Liver (tissue), 9 donors: Measurements from ENCODE around the gene SMCO4. TPM values are rescaled to one million over a fixed set of nuclear protein-coding genes. Genes with fewer than 3 reads are reported as not detected.

Experiments used
- DNase-seq: peaks from one replicate; pipeline ENCODE4 v3.0.0-alpha.2; 2017; ENCODE audit warnings: low spot score
- H3K27ac ChIP-seq, 2 donors: one replicate each; pipeline ENCODE4 v1.7.0; 2013; ENCODE audit warnings: inconsistent platforms in 2 of 2, low read length in 2 of 2, control low read depth in 1 of 2, low read depth in 1 of 2, mild to moderate bottlenecking in 1 of 2
- H3K27me3 ChIP-seq, 4 donors: one replicate each; pipeline versions ENCODE4 v1.6.1 to v1.7.0; 2013; ENCODE audit warnings: low read length in 3 of 4, inconsistent platforms in 1 of 4, mild to moderate bottlenecking in 1 of 4, moderate library complexity in 1 of 4; ENCODE audit not compliant: control insufficient read depth in 4 of 4, insufficient read depth in 4 of 4
- H3K36me3 ChIP-seq, 4 donors: one replicate each; pipeline versions ENCODE4 v1.6.1 to v1.7.0; 2013; ENCODE audit warnings: low read length in 3 of 4, mild to moderate bottlenecking in 3 of 4, low read depth in 1 of 4, moderate library complexity in 1 of 4; ENCODE audit not compliant: control insufficient read depth in 4 of 4, insufficient read depth in 3 of 4
- H3K4me1 ChIP-seq, 4 donors: one replicate each; pipeline versions ENCODE4 v1.6.1 to v1.7.0; 2013; ENCODE audit warnings: low read length in 3 of 4, mild to moderate bottlenecking in 3 of 4, moderate library complexity in 1 of 4; ENCODE audit not compliant: control insufficient read depth in 4 of 4, insufficient read depth in 4 of 4
- H3K4me3 ChIP-seq, 3 donors: one replicate each; pipeline versions ENCODE4 v1.6.1 to v1.7.0; 2013; ENCODE audit warnings: low read length in 3 of 3, control low read depth in 1 of 3, low read depth in 1 of 3, mild to moderate bottlenecking in 1 of 3
- H3K9ac ChIP-seq, 2 donors: one replicate each; pipeline ENCODE4 v1.7.0; 2013; ENCODE audit warnings: low read length in 2 of 2, mild to moderate bottlenecking in 2 of 2, moderate library complexity in 2 of 2, control low read depth in 1 of 2, low read depth in 1 of 2
- H3K9me3 ChIP-seq, 4 donors: one replicate each; pipeline versions ENCODE4 v1.6.1 to v1.7.0; 2013; ENCODE audit warnings: low read length in 3 of 4; ENCODE audit not compliant: control insufficient read depth in 4 of 4
- EGR1 ChIP-seq, 2 donors: IDR thresholded peaks; 2 replicates each; pipeline ENCODE4 v1.6.1; 2016 to 2018; ENCODE audit warnings: antibody characterized with exemption in 2 of 2, low read depth in 2 of 2
- FOXA2 ChIP-seq: IDR thresholded peaks from 2 replicates; pipeline ENCODE4 v1.6.1; 2016; ENCODE audit warnings: antibody characterized with exemption
- HNF4A ChIP-seq, 2 donors: conservative IDR thresholded peaks; 2 replicates each; pipeline ENCODE4 v1.6.1; 2016; ENCODE audit warnings: antibody characterized with exemption in 2 of 2, mild to moderate bottlenecking in 2 of 2
- HNF4G ChIP-seq: IDR thresholded peaks from 2 replicates; pipeline ENCODE4 v1.6.1; 2016; ENCODE audit warnings: antibody characterized with exemption
- JUND ChIP-seq, 2 donors: IDR thresholded peaks; 2 replicates each; pipeline ENCODE4 v1.6.1; 2016; ENCODE audit warnings: antibody characterized with exemption in 2 of 2
- NR2F2 ChIP-seq: IDR thresholded peaks from 2 replicates; pipeline ENCODE4 v1.6.1; 2016; ENCODE audit warnings: antibody characterized with exemption
- RAD21 ChIP-seq, 2 donors: IDR thresholded peaks; 2 replicates each; pipeline ENCODE4 v1.6.1; 2016; ENCODE audit warnings: antibody characterized with exemption in 2 of 2, mild to moderate bottlenecking in 2 of 2
- REST ChIP-seq: IDR thresholded peaks from 2 replicates; pipeline ENCODE4 v1.6.1; 2016; ENCODE audit warnings: antibody characterized with exemption, mild to moderate bottlenecking
- RXRA ChIP-seq, 2 donors: IDR thresholded peaks; 2 replicates each; pipeline ENCODE4 v1.6.1; 2017 to 2018; ENCODE audit warnings: antibody characterized with exemption in 2 of 2, mild to moderate bottlenecking in 1 of 2
- TAF1 ChIP-seq: conservative IDR thresholded peaks from 2 replicates; pipeline ENCODE4 v1.6.1; 2016; ENCODE audit warnings: antibody characterized with exemption, mild to moderate bottlenecking
- ZBTB33 ChIP-seq: IDR thresholded peaks from 2 replicates; pipeline ENCODE4 v1.6.1; 2016; ENCODE audit warnings: antibody characterized with exemption
- WGBS: extraction: QIAGEN DNeasy Blood & Tissue Kit; methylation state at CpG from one replicate; pipeline ENCODE4 v1.1.7; 2013; 5-methylcytosine and 5-hydroxymethylcytosine counted together
- polyA plus RNA-seq, 2 donors: library from polyadenylated mRNA; stranded (reverse) in 1 of 2; unstranded in 1 of 2; fragments of 200-250 nt in 1 of 2; fragments of >200 nt in 1 of 2; fragmentation: Nextera tagmentation in 1 of 2; extraction: Ambion mirVana in 1 of 2; gene quantifications; one replicate each; pipeline versions ENCODE4 v1.2.1 to v1.2.3, GENCODE V29; 2013 to 2015
- total RNA-seq, 2 donors: library from RNA; depleted of rRNA; stranded (reverse); fragments of >200 nt; gene quantifications; one replicate each; pipeline ENCODE4 v1.2.3, GENCODE V29; 2014
- TF ChIP-seq, protein P1 (sequence below): IDR thresholded peaks from 2 replicates; pipeline ENCODE4 v1.6.1; 2016; ENCODE audit warnings: antibody characterized with exemption
- donor health status: healthy.
- donor health status: healthy.
- donor health status: healthy.
- donor health status: healthy.
- donor health status: healthy.

SMCO4 gene
- total and polyA plus RNA-seq, 4 donors: 21.2 to 98.8 (median 47.9) TPM

GRCh38 chr11:93487032-93487483 is 56.1 kb downstream of the SMCO4 start (continued):
- TF ChIP-seq EGR1 (IDR thresholded peaks at IDR 0.05; ENCODE audit: low read depth in 2 of 2): peak; percentile 25 to 78

GRCh38 chr11:93485983-93486382 is 57.2 kb downstream of the SMCO4 start:
- Histone ChIP-seq H3K9me3 (no peaks in the 10 kb centered on the region), H3K4me1 (peaks cover 13 to 83% (median 69%) of the 10 kb centered on the region in 4 donors), H3K9ac (no peak overlapping the region), H3K36me3 (no peaks in the 10 kb centered on the region), H3K27me3 (no peaks in the 10 kb centered on the region), H3K27ac (peak overlapping the region; percentile 63 to 89), H3K4me3 (no peak overlapping the region)
- DNase-seq: no peak
- TF ChIP-seq FOXA2 (no peak), HNF4A (conservative IDR thresholded peaks at IDR 0.05) (peak; percentile 22 to 40), ZBTB33 (no peak), RAD21 (IDR thresholded peaks at IDR 0.05) (no peak), TAF1 (no peak), RXRA (IDR thresholded peaks at IDR 0.05) (no peak)
- 94% methylated on average over 2 of the region's 2 CpGs for whole genome bisulfite sequencing

GRCh38 chr11:93484716-93485115 is 58.5 kb downstream of the SMCO4 start:
- peaks cover 11 to 73% (median 63%) of the 10 kb centered on the region in 4 donors for H3K4me1 ChIP-seq
- no peaks in the 10 kb centered on the region for H3K27me3 ChIP-seq
- no peaks in the 10 kb centered on the region for H3K36me3 ChIP-seq
- H3K4me3 ChIP-seq: no peak overlapping the region
- no peaks in the 10 kb centered on the region for H3K9me3 ChIP-seq
- WGBS: 65% methylated on average over 3 of the region's 3 CpGs
- TF ChIP-seq, protein P1, sequence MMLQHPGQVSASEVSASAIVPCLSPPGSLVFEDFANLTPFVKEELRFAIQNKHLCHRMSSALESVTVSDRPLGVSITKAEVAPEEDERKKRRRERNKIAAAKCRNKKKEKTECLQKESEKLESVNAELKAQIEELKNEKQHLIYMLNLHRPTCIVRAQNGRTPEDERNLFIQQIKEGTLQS: no peak
- TF ChIP-seq RXRA (IDR thresholded peaks at IDR 0.05) (no peak), HNF4G (no peak), HNF4A (conservative IDR thresholded peaks at IDR 0.05) (no peak), ZBTB33 (no peak), RAD21 (IDR thresholded peaks at IDR 0.05) (no peak)
- no peak overlapping the region for H3K27ac ChIP-seq
- no peak overlapping the region for H3K9ac ChIP-seq
- no peak for DNase-seq

- H3K27ac ChIP-seq: no peak overlapping the region
- TF ChIP-seq TAF1 (no peak), REST (no peak), EGR1 (IDR thresholded peaks at IDR 0.05; ENCODE audit: low read depth in 2 of 2) (no peak), NR2F2 (no peak), ZBTB33 (no peak), HNF4G (no peak), RXRA (IDR thresholded peaks at IDR 0.05) (no peak), JUND (IDR thresholded peaks at IDR 0.05) (no peak)
- H3K9ac ChIP-seq: no peak overlapping the region
- H3K36me3 ChIP-seq: peaks cover 0 to 7% (median 2%) of the 10 kb centered on the region in 4 donors
- no peak for DNase-seq
- no peak overlapping the region for H3K4me3 ChIP-seq
- H3K4me1 ChIP-seq: peaks cover 9 to 55% (median 46%) of the 10 kb centered on the region in 4 donors
- no peaks in the 10 kb centered on the region for H3K9me3 ChIP-seq
- no peaks in the 10 kb centered on the region for H3K27me3 ChIP-seq
- 81% methylated on average over 10 of the region's 10 CpGs for WGBS
These were observed 60.6 kb downstream of the SMCO4 start for GRCh38 chr11:93482556-93482955.
